Loucy (cell line): ENCODE data around the gene PLXNA2.

ENCODE experiments used
- H2AFZ ChIP-seq: fragments of 200-600 bp; sonication (generic); 2 replicates; pipeline ENCODE4 v1.6.0; 2016; ENCODE audit warnings: antibody characterized with exemption, mild to moderate bottlenecking, low read length, moderate library complexity
- H3F3A ChIP-seq: fragments of 200-600 bp; 2 replicates; pipeline ENCODE4 v1.6.0; 2016; ENCODE audit warnings: antibody characterized with exemption, low read depth, mild to moderate bottlenecking
- H3K27me3 ChIP-seq: fragments of 200-600 bp; sonication (generic); 2 replicates; pipeline ENCODE4 v1.6.1; 2014; ENCODE audit warnings: low read length, mild to moderate bottlenecking; ENCODE audit not compliant: insufficient read depth, poor library complexity, severe bottlenecking
- H3K36me3 ChIP-seq: fragments of 200-600 bp; sonication (generic); 2 replicates; pipeline ENCODE4 v1.6.1; 2016; ENCODE audit warnings: low read length; ENCODE audit not compliant: insufficient read depth
- H3K4me1 ChIP-seq: fragments of 200-600 bp; sonication (generic); 2 replicates; pipeline ENCODE4 v1.5.1; 2014; ENCODE audit warnings: low read length, mild to moderate bottlenecking; ENCODE audit not compliant: insufficient read depth, poor library complexity, severe bottlenecking
- H3K4me2 ChIP-seq: fragments of 200-600 bp; sonication (generic); 2 replicates; pipeline ENCODE4 v1.6.0; 2014; ENCODE audit warnings: antibody characterized with exemption, low read length, low read depth, mild to moderate bottlenecking; ENCODE audit not compliant: poor library complexity, severe bottlenecking
- H3K4me3 ChIP-seq: fragments of 200-600 bp; sonication (generic); 2 replicates; pipeline ENCODE4 v1.5.1; 2014; ENCODE audit warnings: low read length, mild to moderate bottlenecking, mixed read lengths; ENCODE audit not compliant: poor library complexity, severe bottlenecking
- H3K79me2 ChIP-seq: fragments of 200-600 bp; sonication (generic); 2 replicates; pipeline ENCODE4 v1.6.1; 2014; ENCODE audit warnings: low read length; ENCODE audit not compliant: insufficient read depth
- H3K9ac ChIP-seq: fragments of 200-600 bp; sonication (generic); 2 replicates; pipeline ENCODE4 v1.6.0; 2014; ENCODE audit warnings: mild to moderate bottlenecking, low read depth, low read length, moderate library complexity; ENCODE audit not compliant: poor library complexity, severe bottlenecking
- H3K9me2 ChIP-seq: fragments of 200-600 bp; sonication (generic); replicated peaks from 2 replicates; pipeline ENCODE4 v1.6.1; 2016; ENCODE audit warnings: low read depth, low read length, mixed read lengths
- H3K9me3 ChIP-seq: fragments of 200-600 bp; sonication (generic); 2 replicates; pipeline ENCODE4 v1.6.1; 2014; ENCODE audit warnings: mild to moderate bottlenecking, antibody characterized with exemption, low read length, low read depth; ENCODE audit not compliant: insufficient read depth
- H4K20me1 ChIP-seq: fragments of 200-600 bp; sonication (generic); 2 replicates; pipeline ENCODE4 v1.6.0; 2014; ENCODE audit warnings: antibody characterized with exemption, low read length, mild to moderate bottlenecking; ENCODE audit not compliant: insufficient read depth, poor library complexity, severe bottlenecking
- CTCF ChIP-seq: fragments of 200-600 bp; sonication (generic); conservative IDR thresholded peaks from 2 replicates; pipeline ENCODE4 v1.5.1; 2014; ENCODE audit warnings: mild to moderate bottlenecking, antibody characterized with exemption, low read length
- EZH2phosphoT487 ChIP-seq: fragments of 200-600 bp; IDR thresholded peaks from 2 replicates; pipeline ENCODE4 v1.6.1; 2018; ENCODE audit warnings: antibody characterized with exemption, mild to moderate bottlenecking, moderate library complexity, borderline replicate concordance

Gene PLXNA2

GRCh38 chr1:208078752-208079151 is 165.4 kb downstream of the PLXNA2 start:
- no peaks in the 10 kb centered on the region for H3F3A ChIP-seq
- no peak overlapping the region for H2AFZ ChIP-seq
- TF ChIP-seq CTCF (no peak), EZH2phosphoT487 (no peak)
- no peaks in the 10 kb centered on the region for H3K27me3 ChIP-seq
- no peak overlapping the region for H3K4me2 ChIP-seq
- no peaks in the 10 kb centered on the region for H3K36me3 ChIP-seq
- no peak overlapping the region for H3K4me3 ChIP-seq
- H4K20me1 ChIP-seq = no peaks in the 10 kb centered on the region
- H3K4me1 ChIP-seq = no peaks in the 10 kb centered on the region
- H3K9me2 ChIP-seq = no peaks in the 10 kb centered on the region
- H3K9ac ChIP-seq = no peak overlapping the region
- H3K9me3 ChIP-seq = no peaks in the 10 kb centered on the region
- no peaks in the 10 kb centered on the region for H3K79me2 ChIP-seq

GRCh38 chr1:208077232-208078075 is 166.7 kb downstream of the PLXNA2 start:
- Histone ChIP-seq H3K9me2 (no peaks in the 10 kb centered on the region), H3K79me2 (no peaks in the 10 kb centered on the region), H3K36me3 (no peaks in the 10 kb centered on the region), H3K4me2 (no peak overlapping the region), H2AFZ (no peak overlapping the region), H3K9ac (no peak overlapping the region), H3K9me3 (no peaks in the 10 kb centered on the region), H3K4me3 (no peak overlapping the region), H3K27me3 (no peaks in the 10 kb centered on the region), H4K20me1 (no peaks in the 10 kb centered on the region), H3K4me1 (no peaks in the 10 kb centered on the region), H3F3A (no peaks in the 10 kb centered on the region)
- TF ChIP-seq EZH2phosphoT487 = no peak
- no peak for TF ChIP-seq CTCF

GRCh38 chr1:208074353-208074752 is 169.8 kb downstream of the PLXNA2 start:
- Histone ChIP-seq H3F3A (no peaks in the 10 kb centered on the region), H3K36me3 (no peaks in the 10 kb centered on the region), H3K9me2 (no peaks in the 10 kb centered on the region)

More at GRCh38 chr1:208074353-208074752, 169.8 kb downstream of the PLXNA2 start:
- TF ChIP-seq CTCF (no peak), EZH2phosphoT487 (no peak)
- Histone ChIP-seq H4K20me1 (no peaks in the 10 kb centered on the region), H3K9me3 (no peaks in the 10 kb centered on the region), H2AFZ (no peak overlapping the region), H3K4me3 (no peak overlapping the region), H3K4me2 (no peak overlapping the region), H3K4me1 (no peaks in the 10 kb centered on the region), H3K9ac (no peak overlapping the region), H3K27me3 (no peaks in the 10 kb centered on the region), H3K79me2 (no peaks in the 10 kb centered on the region)
